Activated naive CD4-positive, alpha-beta T cell treated with anti-CD3 and anti-CD28 coated beads, Interleukin-2, amount 50 U/mL, for 72 hours (primary cell): ENCODE data around the gene STIP1. TPM values are rescaled to one million over a fixed set of nuclear protein-coding genes. Genes with fewer than 3 reads are reported as not detected.

ENCODE experiments used
- ATAC-seq, 2 donors: fragments of 150-1000 bp; cut with Tn5 transposase; 2 replicates each; pipeline ENCODE4 v1.10.0; 2021; ENCODE audit warnings: mild to moderate bottlenecking in 2 of 2, moderate library complexity in 2 of 2
- DNase-seq, 2 donors: peaks; one replicate each; pipeline ENCODE4 v3.0.0; 2021 to 2022; ENCODE audit warnings: low spot score in 2 of 2
- H3K27ac Mint-ChIP-seq, 2 donors: one replicate each; pipeline ENCODE4 v1.8.0; 2022; ENCODE audit warnings: mild to moderate bottlenecking in 2 of 2, mixed read lengths in 2 of 2
- H3K36me3 Mint-ChIP-seq, 2 donors: one replicate each; pipeline ENCODE4 v1.8.0; 2022; ENCODE audit warnings: mixed read lengths in 2 of 2
- H3K9me3 Mint-ChIP-seq, 2 donors: one replicate each; pipeline ENCODE4 v1.8.0; 2022; ENCODE audit warnings: mixed read lengths in 2 of 2
- total RNA-seq, 2 donors: library from RNA; stranded (reverse); gene quantifications; one replicate each; pipeline ENCODE4 v1.2.3, GENCODE V29; 2022

The STIP1 gene
- 100 to 1,000 TPM; 328 to 366 TPM for total RNA-seq

DNA sequence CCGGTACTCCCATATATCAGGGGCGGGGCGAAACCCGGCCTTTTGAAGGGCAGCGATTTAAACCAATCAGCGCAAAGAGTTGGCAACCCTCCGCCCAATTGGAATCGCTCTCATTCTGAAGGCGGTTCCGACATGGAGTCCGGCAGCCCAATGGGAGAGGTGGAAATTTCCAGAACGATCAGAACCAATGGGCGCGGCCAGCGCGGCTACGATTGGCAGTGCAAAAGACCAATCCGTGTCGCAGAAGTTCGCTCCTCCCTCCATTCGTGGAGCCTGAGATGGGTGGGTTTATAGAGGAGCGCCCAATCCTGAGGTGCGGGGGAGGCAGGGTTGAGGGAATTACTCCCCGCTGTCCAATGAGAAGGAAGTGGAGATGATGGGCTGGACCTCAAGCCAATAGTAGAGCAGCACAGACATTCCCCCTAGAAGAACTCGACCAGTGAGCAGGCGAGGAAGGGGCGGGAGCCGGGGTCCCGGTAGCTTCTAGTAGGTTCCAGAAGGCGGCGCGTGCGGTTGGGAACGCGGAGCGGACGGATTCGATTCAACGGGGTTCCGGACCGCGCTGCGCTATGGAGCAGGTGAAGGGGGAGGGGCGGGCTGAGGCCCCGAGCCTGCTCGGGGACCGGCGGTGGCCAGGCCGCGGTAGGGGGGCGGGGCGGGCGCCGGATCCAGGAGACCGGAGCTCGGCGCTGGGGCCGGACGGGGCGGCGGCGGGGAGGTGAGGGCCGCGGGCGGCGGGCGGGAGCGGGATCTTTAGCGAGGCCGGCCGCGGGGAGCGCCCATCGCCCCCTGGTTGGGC lies at the start of gene STIP1:
Gene STIP1 (plus strand): TSS at position 479 of the 799 bp plus-strand sequence. CDS start 91 bp downstream, at position 570.
- peak; percentile 88 to 89 for ATAC-seq
- DNase-seq, result peak; percentile 99 to 100
- Mint-ChIP-seq H3K36me3 (peaks cover 6 to 10% of the 10 kb centered on the region in 2 donors), H3K9me3 (no peaks in the 10 kb centered on the region), H3K27ac (peak within 1 kb of the TSS in 1 of 2 donors; percentile 99)

DNA sequence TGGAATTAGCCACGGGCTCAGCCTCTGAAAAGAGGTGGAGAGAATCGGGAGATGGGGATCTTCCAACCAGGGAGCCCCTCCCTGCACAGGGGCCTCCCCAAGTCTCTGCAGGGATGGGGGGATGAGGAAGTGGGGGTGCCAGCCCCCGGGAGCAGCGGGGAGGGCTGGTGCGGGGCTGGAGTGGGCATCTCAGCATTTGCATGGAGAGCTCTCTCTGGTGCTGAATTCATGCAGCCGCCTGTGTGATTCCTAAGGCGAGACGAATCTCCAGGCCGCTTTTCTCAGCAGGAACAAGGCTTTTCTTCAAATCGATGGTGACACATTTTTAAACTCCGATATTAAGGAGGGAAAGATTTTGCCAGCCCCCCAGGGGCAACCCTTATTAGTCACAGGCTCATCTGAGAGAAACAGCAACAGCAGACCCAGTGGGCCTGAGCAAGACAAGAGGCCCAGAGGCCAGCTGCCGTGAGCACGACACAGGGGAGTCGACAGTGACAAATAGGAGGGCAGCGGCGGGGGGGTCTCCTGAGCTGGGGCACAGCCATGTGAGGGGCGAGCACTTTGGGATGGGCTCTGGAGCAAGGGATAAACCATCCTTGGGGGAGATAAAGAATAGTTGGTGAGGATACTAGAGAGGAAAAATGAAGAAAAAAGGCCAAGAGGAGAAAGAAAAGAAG lies 49.1 kb upstream of the STIP1 start:
- ATAC-seq, result no peak
- Mint-ChIP-seq H3K9me3 (no peaks in the 10 kb centered on the region), H3K27ac (no peak overlapping the region), H3K36me3 (no peaks in the 10 kb centered on the region)
- no peak for DNase-seq

DNA sequence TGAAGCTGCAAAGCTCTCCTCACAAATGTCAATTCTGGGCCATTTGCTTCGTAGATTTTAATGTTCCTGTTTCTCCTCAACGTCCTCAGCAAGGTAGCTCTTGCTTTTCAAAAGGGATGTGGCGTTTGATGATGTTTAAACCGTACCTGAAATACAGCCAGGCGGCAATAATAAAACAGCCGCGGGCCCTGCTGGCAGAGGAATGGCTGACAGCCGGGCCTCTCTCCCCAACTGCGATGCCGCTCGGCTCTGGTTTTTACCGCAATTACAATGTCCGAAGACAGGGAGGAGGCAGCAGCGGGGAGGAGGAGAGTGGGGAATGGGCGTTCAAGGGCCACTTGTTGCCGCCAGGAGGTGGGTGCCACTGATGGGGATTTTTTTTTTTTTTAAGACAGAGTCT lies 47.6 kb upstream of the STIP1 start:
- no peak for DNase-seq
- Mint-ChIP-seq H3K36me3 (no peaks in the 10 kb centered on the region), H3K9me3 (no peaks in the 10 kb centered on the region), H3K27ac (no peak overlapping the region)
- ATAC-seq, result no peak

DNA sequence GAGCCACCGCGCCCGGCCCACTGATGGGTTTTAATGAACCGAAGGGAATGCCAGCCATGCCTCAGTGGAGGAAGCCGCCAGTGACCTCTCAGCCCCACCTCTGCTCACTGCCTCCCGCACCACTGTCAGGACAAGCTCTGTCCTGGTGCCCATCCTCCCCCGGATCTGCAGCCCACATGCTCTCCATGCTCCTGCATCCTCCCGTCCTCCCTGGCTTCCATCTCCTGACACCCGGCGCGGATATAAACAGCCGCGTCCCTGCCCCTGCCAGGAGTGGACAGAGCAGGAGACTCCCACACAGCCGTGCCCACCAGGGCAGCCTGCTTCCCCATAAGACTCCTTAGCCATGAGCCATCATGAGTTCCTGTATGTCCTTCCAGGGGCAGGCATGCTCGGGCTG lies 46.9 kb upstream of the STIP1 start:
- no peak for DNase-seq
- no peak overlapping the region for H3K27ac Mint-ChIP-seq
- H3K36me3 Mint-ChIP-seq, result no peaks in the 10 kb centered on the region
- no peaks in the 10 kb centered on the region for H3K9me3 Mint-ChIP-seq
- ATAC-seq, result no peak

DNA sequence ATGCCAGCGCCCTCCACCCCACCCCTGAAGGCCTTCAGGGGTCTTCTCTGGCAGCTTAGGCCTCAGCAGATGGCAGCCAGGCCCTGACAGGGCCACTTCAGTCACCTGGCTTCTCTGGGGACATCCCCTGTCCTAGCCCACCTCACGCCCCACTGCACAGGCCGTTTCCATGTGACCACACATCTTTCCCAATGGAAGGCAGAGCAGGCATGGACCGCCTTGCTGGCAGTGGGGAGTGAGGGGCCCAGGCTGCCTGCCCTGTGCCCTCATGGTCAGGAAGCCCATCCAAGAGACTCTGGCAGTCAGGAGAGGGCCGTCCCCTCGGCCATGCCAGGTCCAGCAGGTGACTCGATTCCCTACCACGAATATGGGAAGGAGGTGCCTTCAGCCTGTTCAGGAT lies 45.9 kb upstream of the STIP1 start:
- no peaks in the 10 kb centered on the region for H3K9me3 Mint-ChIP-seq

DNA sequence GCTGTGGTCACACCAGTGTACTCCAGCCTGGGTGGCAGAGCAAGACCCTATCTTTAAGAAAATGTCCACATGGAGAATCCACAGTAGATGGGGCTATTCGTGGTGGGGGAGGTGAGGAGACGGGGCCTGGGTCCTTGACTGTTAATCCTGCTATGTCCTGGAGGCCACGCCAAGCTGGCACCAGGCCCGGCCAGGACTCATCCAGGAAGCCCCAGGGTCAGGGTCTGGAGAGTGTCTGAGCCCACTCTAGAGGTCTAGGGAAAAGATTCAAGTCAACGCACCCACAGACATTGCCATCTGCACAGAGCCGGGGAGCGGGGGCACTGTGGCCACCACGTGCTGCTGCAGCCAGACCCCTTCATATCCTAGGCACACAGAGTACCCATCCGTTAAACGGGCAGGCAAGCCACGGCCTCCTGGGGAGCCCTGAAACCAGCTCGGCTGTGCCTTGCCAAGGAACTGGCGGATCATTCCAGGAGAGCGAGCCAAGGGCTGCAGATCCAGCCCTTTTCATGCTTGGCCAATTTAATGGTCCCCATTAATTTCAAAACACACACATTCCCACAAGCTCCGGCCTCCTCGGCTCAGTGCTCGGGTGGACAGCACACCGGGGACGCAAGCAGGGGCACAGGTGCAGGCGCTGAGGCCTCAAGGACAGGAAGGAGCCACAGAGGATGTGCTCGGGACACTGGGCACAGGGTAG lies 44.7 kb upstream of the STIP1 start:
- Mint-ChIP-seq H3K9me3 (no peaks in the 10 kb centered on the region), H3K36me3 (no peaks in the 10 kb centered on the region), H3K27ac (peak overlapping the region in 1 of 2 donors; percentile 72)
- DNase-seq, result no peak
- ATAC-seq, result no peak

More for the DNA sequence above, 45.9 kb upstream of the STIP1 start:
- DNase-seq, result no peak
- ATAC-seq, result no peak
- no peak overlapping the region for H3K27ac Mint-ChIP-seq
- H3K36me3 Mint-ChIP-seq, result no peaks in the 10 kb centered on the region

DNA sequence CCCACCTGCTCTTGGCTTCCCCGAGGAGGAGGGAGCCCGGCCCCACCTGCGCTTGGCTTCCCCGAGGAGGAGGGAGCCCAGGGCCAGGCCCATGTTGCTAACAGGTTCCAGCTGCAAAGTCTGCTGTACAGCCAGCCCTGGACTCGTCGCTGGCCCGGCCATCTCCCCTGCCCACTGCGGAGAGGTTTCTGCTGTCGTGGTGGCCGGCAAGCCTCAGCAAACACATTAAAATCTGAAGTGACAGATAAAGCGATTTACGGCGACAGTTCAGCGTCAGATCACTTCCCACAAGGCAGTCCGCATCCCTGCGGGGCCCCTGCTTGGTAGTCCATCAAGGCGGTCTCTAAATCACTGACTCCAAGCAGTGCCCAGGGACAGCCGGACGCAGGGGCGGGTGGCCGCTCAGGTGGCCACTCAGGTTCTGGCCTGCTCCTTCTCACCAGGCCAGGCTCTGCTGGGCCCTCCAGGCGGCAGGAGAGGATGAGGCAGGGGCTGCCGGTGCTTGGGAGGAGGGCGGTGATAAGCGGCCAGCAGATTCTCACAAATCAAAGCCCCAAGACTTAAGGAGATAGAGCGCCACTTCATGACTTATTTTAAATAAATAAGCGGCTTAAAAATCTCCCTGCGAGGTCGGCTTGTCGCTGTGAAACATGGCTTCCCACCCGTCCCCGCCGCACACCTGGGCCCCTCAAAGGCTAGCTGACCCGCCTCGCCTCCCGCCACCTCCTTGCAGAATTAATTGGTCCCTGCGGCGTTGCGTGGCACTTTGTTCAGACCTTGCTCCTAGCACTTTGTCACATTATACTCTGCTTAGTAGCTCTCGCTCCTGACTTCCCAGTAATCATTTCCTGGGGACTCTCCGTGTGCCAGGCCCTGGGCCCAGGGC lies 41.1 kb upstream of the STIP1 start:
- Mint-ChIP-seq H3K9me3 (no peaks in the 10 kb centered on the region), H3K27ac (peak overlapping the region in 1 of 2 donors; percentile 25), H3K36me3 (no peaks in the 10 kb centered on the region)
- DNase-seq (no peak), ATAC-seq (no peak)

DNA sequence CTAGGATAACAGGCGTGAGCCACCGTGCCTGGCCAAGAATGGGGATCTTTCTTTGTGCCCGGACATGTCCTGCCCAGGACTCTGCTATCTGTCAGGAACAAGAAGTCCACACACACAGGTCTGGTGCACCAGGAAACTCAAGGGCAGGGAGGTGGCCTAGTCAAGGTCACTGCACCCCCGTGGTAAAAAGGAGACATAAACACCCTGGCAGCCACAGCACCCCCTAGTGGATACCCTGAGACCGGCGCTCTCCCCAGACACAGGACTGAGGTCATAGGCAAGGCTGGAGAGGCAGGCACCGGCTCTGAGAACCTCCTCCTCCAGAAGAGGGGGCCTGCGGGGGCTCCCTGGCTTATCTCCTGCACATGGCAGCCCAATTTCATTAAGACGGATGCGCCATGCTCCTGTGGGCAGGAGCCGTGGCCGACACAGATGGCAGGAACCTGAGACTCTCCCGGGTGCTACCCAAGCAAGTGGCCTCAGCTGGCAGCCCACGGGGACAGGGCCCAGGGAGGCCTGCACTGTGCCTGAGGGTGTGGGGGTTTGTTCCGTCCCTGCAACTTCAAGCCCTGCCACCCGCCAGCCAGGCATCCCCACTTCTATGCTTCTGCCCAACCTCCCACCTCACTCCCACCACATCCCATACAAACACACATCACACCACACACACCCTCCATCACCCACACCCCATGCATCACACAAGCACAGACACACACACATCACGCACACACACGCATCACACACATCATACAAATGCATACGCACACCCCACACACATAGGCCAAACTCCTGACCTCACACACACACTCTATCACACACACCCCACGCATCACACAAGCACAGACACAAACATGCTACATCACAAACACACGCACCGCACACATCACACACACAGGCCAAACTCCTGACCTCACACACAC lies 39.7 kb upstream of the STIP1 start:
- Mint-ChIP-seq H3K27ac (no peak overlapping the region), H3K9me3 (no peaks in the 10 kb centered on the region), H3K36me3 (no peaks in the 10 kb centered on the region)
- ATAC-seq (peak; percentile 70 to 79), DNase-seq (peak in 1 of 2 donors; percentile 82)

DNA sequence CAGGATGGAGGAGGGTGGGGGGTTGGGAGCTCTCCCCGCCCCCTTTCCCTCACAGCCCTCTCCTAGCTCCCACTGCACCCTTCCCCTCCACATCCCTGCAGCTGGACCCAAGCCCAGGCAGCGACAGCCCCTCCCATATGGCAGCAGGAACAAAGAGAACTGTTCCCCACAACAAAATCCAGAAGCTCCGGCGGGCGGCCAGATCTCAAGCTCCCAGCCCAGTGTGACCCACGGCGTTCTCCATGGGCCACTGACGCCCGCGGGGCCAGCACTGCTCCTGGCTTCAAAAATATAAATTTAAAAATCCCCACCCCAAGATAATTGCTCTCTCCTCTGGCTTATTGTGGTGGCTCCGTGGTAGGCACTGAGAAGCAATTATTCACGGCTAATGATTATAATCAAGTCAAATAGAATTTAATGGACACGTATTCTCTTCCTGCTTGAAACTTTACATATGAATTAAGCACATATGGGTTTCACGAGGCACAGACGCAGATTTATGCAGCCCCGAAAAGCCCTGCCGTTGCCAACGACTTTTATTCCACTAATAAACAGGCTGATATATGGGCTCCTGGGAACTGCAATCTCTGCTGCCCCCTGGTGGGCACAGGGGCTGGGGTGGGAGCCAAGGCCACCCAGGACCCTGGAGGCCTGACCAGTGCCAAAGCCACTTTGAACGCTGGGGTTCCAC lies 37.6 kb upstream of the STIP1 start:
- no peak overlapping the region for H3K27ac Mint-ChIP-seq
- ATAC-seq (peak; percentile 47 to 62), DNase-seq (peak in 1 of 2 donors; percentile 83)
- H3K36me3 Mint-ChIP-seq, result no peaks in the 10 kb centered on the region
- H3K9me3 Mint-ChIP-seq, result no peaks in the 10 kb centered on the region

DNA sequence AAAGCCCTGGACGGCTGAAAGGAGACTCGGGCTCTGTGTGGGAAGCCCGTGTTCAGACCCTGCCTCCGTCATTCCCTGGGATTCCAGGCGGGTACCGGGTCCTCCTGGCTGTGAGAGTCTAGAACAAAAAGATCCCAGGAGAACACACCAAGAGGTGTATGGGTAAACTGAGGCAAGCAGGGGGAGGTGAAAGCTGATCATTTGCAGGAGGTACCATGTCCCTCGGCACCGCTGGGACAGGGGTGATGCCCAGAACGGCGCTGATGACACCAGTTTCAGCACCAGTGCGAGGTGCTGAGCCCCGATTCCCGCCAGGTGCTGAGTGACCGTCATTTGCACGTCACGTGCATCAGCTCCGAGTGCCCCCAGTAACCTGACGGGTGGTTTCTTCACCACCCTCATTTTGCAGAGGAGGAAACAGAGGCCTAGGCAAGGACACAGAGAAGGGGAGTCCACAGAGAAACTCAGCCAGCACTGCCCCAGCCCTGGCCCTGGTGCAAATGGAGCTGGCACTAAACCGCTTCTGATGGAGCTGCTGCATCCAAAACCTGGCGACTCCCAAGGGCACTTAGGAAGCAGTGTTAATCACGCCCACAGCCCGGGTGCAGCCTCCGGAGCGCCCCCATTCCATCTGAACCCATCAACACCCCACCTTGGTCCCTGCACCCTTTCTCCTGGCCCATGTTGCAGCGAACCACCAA lies 36.9 kb upstream of the STIP1 start:
- no peak for DNase-seq
- Mint-ChIP-seq H3K27ac (no peak overlapping the region), H3K9me3 (no peaks in the 10 kb centered on the region), H3K36me3 (no peaks in the 10 kb centered on the region)
- ATAC-seq, result no peak

DNA sequence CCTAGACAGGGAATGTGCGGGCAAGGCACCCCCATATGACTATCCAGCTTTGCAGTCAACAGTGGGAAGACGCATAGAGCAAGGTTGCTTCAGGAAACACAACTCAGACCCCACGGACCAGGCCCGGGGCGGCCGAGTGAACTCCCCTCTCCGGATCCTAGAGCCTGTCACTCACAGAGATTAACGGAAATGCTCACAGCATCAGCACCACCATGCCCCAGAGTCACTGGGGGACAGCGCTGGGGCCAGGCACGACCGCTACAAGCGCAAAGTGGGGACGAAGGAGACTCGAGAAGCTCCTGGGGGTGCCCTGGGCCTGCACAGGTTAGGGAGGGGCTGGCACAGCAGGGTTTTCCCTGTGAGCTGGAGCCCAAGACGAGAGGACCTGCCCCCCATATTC lies 35.9 kb upstream of the STIP1 start:
- H3K27ac Mint-ChIP-seq, result no peak overlapping the region
- ATAC-seq, result no peak
- no peaks in the 10 kb centered on the region for H3K9me3 Mint-ChIP-seq
- no peaks in the 10 kb centered on the region for H3K36me3 Mint-ChIP-seq
- DNase-seq, result no peak

DNA sequence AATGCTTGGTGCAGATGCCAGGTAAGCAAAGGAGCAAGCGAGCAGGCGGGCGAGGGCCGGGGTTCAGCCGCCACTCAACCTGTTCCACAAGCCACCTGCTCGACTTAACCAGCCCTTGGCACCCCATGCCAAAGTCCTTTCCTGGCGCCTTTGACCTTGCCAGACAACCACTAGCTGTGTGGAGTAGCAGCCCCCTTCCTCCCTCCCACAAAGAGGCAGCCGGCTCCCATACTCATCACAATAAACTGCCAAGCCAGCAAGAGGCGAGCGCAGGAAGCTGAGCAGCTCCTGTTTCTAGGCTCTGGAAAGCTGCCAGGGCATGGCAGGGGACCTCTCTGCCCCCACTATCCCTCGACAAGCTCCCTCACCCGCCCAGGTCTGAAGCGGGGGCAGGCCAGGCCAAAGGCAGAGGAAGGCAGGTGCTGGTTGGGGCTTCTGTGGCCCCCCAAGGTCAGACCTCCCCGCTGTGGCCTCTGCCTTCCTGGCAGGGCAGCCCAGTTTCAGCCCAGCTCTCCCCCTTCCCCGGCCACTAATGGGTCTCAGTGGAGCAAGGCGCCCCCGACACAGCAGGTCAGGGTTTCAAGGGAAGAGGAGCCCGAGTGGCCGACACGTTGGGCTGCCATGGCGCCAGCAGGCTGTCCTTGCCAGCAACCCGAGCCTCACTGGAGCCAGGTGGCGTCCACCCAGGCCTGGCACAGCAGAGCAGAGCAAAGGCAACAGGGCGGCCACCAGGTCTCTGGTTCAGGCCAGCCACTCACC lies 35.3 kb upstream of the STIP1 start:
- ATAC-seq (no peak), DNase-seq (no peak)
- Mint-ChIP-seq H3K27ac (no peak overlapping the region), H3K9me3 (no peaks in the 10 kb centered on the region), H3K36me3 (no peaks in the 10 kb centered on the region)

DNA sequence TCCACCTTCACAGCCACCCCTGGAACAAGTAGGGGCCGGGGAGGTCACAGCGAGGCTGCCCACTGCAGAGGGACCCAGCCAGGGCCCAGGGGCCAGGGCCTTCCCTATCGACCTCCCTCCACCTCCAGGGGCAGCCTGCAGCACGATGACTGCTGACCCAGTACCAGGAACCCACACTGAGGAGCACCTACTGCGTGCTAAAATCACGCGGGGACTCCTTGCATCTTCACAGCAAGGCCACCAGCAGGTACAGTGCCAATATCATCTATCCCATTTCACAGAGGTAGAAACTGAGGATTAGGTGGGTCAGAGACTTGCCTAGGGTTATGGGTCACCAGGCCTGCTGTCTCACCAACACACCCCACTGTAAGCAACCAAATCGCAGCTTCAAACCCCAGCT lies 34.6 kb upstream of the STIP1 start:
- DNase-seq, result no peak
- H3K36me3 Mint-ChIP-seq, result no peaks in the 10 kb centered on the region
- no peak for ATAC-seq
- H3K27ac Mint-ChIP-seq, result no peak overlapping the region
- no peaks in the 10 kb centered on the region for H3K9me3 Mint-ChIP-seq
